ENCODE results near the gene MGMT. TPM values are rescaled to one million over a fixed set of nuclear protein-coding genes. Genes with fewer than 3 reads are reported as not detected.

Gene MGMT
- total RNA-seq, 1 experiment from 2014 or later: 9.4 TPM

- H3K27ac ChIP-seq: no peak overlapping the region
- H3K4me3 ChIP-seq: no peak overlapping the region
- peak in 1 of 2 experiments; percentile 30 for DNase-seq (ENCODE audit: low read depth in 1 of 2, low spot score in 2 of 2)
- H3K27me3 ChIP-seq (replicated peaks): no peaks in the 10 kb centered on the region
- no peaks in the 10 kb centered on the region for H3K36me3 ChIP-seq
- H3K4me1 ChIP-seq (replicated peaks): no peaks in the 10 kb centered on the region
- H3K9me3 ChIP-seq (replicated peaks): peaks cover 4% of the 10 kb centered on the region; the same call in 1 of the 2 replicates
Observed at GRCh38 chr10:129740532-129741279, 273.7 kb downstream of the MGMT start.

GRCh38 chr10:129741280-129741977, 274.4 kb downstream of the MGMT start:
- H3K4me1 ChIP-seq (replicated peaks): no peaks in the 10 kb centered on the region
- peak in 1 of 2 experiments; percentile 25 for DNase-seq (ENCODE audit: low read depth in 1 of 2, low spot score in 2 of 2)
- H3K9me3 ChIP-seq (replicated peaks): peaks cover 4% of the 10 kb centered on the region; the same call in 1 of the 2 replicates
- H3K27me3 ChIP-seq (replicated peaks): no peaks in the 10 kb centered on the region
- H3K4me3 ChIP-seq: no peak overlapping the region
- H3K27ac ChIP-seq: no peak overlapping the region
- no peaks in the 10 kb centered on the region for H3K36me3 ChIP-seq

- no peak overlapping the region for H3K27ac ChIP-seq
- peak in 1 of 2 experiments; percentile 13 for DNase-seq (ENCODE audit: low read depth in 1 of 2, low spot score in 2 of 2)
- no peaks in the 10 kb centered on the region for H3K36me3 ChIP-seq
- no peaks in the 10 kb centered on the region for H3K27me3 ChIP-seq (replicated peaks)
- no peak overlapping the region for H3K4me3 ChIP-seq
- H3K9me3 ChIP-seq (replicated peaks): peaks cover 4% of the 10 kb centered on the region; the same call in 1 of the 2 replicates
- H3K4me1 ChIP-seq (replicated peaks): no peaks in the 10 kb centered on the region
Observed at GRCh38 chr10:129741978-129742741, 275.1 kb downstream of the MGMT start.

- DNase-seq (ENCODE audit: low read depth in 1 of 2, low spot score in 2 of 2): peak in 1 of 2 experiments; percentile 27
- Histone ChIP-seq H3K9me3 (replicated peaks) (peaks cover 8% of the 10 kb centered on the region), H3K36me3 (no peaks in the 10 kb centered on the region), H3K27me3 (replicated peaks) (no peaks in the 10 kb centered on the region), H3K4me1 (replicated peaks) (no peaks in the 10 kb centered on the region), H3K4me3 (no peak overlapping the region), H3K27ac (no peak overlapping the region)
Observed at GRCh38 chr10:129742742-129743550, 275.9 kb downstream of the MGMT start.

DNA sequence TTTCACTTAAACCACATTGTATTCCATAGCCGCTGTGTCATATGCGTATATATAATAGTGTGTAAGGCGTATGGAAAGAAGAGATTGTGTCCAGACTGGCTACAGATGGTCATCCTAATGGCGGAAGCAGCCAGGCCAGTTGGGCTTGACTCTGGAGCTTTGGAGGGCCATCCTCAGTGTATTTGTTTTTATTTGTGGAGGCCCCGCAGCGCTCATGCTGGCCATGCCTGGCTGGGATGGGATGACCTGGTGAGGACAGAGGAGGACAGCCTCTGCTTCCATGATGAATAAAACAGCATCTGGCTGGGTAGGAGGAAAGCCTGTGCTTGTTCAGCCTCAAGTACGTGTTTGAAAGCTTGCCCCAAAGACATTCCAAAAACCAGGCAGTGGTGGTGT, 276.7 kb downstream of the MGMT start:
- H3K27ac ChIP-seq: no peak overlapping the region
- H3K4me1 ChIP-seq (replicated peaks): no peaks in the 10 kb centered on the region
- H3K27me3 ChIP-seq (replicated peaks): no peaks in the 10 kb centered on the region
- H3K4me3 ChIP-seq: no peak overlapping the region
- H3K36me3 ChIP-seq: no peaks in the 10 kb centered on the region
- peaks cover 12% of the 10 kb centered on the region for H3K9me3 ChIP-seq (replicated peaks)
- DNase-seq (ENCODE audit: low read depth in 1 of 2, low spot score in 2 of 2): no peak

DNA sequence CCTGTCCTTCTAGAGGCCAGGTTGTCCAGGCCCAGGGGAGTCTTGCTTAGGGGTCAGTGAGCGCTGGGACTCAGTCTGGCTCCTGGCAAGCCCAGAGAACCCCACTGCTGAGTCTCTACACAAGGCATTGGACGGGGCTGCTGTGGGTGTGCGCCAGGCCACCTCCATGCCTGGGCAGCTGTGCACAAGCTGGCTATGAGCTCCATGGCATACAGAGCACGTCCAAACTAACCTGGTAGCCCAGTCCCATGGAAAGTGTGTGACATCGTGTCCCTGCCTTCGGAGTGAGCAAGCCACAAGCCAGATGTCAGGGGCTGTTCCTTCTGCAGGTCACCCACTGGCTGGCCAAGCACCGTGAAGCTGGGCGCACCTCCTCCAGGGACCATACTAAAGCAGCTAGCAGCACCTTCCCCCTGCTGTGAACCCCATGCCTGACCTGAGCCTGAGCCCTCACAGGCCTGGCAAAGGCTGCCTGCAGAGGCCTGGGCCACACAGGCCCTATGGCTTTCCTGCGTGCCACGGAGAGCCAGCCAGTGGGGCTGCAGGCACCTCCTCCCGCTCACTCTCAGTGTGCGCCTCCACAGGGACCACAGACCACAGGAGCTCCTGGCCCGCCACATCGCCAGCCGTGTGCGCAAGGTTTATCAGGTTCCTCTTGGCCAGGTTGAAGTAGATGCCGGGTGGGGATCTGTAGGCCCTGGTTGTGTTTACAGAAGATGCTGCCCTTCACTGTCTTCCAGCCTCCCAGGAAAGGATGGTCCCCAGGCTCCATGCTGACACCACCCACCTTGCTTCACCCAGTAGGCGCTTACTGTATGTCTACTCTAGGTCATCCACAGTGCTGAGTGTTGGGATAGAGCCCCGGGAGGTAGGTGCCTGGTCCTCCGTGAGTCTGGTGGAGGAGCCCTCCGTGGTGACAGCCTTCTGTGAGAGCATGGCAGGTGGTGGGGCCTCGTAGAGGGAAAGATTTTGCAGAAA, 277.4 kb downstream of the MGMT start:
- peak in 1 of 2 experiments; percentile 35 for DNase-seq (ENCODE audit: low read depth in 1 of 2, low spot score in 2 of 2)
- Histone ChIP-seq H3K4me3 (no peak overlapping the region), H3K9me3 (replicated peaks) (peaks cover 14% of the 10 kb centered on the region), H3K27ac (no peak overlapping the region), H3K36me3 (no peaks in the 10 kb centered on the region), H3K4me1 (replicated peaks) (no peaks in the 10 kb centered on the region), H3K27me3 (replicated peaks) (no peaks in the 10 kb centered on the region)

DNA sequence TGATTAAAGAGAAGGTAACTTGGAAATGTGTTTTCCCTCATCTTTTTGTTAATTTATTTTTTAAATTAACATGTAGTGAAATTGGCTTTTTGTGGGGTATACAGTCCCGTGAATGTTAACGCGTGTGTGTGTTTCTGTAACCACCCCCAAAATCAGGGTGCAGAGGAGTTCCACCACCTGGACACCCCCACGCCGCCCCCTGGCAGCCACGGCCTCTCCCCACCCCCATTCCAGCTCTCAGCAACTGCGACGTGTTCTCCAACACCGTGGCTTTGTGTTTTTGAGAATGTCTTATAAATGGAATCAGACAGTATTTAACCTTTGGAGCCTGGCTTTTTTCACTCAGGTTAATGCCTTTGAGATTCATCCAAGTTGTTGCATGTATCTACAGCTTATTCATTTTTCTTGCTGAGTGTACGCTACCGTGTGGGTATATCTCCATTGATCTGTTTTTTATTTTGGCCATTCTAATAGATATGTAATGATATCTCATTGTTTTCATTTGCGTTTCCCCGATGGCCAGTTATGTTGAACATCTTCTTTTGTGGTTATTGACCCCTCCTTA, 278.2 kb downstream of the MGMT start:
- H3K4me1 ChIP-seq (replicated peaks): no peaks in the 10 kb centered on the region
- H3K27me3 ChIP-seq (replicated peaks): no peaks in the 10 kb centered on the region
- no peak overlapping the region for H3K4me3 ChIP-seq
- H3K27ac ChIP-seq: no peak overlapping the region
- DNase-seq (ENCODE audit: low read depth in 1 of 2, low spot score in 2 of 2): no peak
- H3K9me3 ChIP-seq (replicated peaks): peaks cover 17% of the 10 kb centered on the region
- no peaks in the 10 kb centered on the region for H3K36me3 ChIP-seq

DNA sequence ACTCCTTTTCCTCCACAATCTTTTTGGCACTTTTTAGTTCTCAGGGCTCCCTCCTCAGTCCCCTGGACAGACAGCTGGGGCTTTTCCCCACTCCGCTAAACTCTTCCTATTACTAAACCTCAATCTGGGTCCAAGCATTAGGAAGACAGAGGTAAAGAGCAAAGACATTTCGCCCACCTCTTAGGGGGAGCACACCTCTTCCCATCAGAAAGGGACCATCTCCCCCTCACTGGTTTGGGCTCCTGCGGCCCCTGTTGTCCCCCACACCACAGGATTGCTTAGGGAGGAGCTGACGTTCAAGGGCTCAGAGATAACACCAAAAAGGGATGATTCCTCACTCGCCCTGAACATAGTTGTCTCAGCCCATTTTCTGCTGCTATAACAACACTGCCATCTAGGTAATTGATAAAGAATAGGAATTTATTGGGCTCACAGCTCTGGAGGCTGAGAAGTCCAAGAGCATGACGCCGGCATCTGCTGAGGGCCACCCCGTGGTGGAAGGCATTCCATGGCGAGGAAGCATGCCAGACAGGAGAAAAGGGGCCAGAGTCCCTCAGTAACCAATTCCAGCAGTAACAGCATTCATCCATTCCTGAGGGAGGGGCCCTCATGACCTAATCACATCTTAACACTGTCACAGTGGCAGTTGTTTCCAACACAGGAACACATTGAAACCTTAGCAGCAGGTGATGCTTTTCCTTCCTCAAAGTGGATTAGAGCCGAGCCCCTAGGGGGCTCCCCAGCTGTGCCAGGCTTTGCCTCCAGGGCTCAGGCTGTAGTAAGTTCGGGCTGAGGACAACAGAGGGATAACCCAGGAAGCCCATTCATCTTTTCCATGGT, 287.4 kb downstream of the MGMT start:
- no peaks in the 10 kb centered on the region for H3K27me3 ChIP-seq (replicated peaks)
- H3K4me1 ChIP-seq (replicated peaks): no peaks in the 10 kb centered on the region

GRCh38 chr10:129755158-129755591, 288.1 kb downstream of the MGMT start:
- no peaks in the 10 kb centered on the region for H3K36me3 ChIP-seq
- H3K4me3 ChIP-seq: no peak overlapping the region
- no peaks in the 10 kb centered on the region for H3K4me1 ChIP-seq (replicated peaks)
- H3K27me3 ChIP-seq (replicated peaks): no peaks in the 10 kb centered on the region
- H3K9me3 ChIP-seq (replicated peaks): peaks cover 25% of the 10 kb centered on the region
- H3K27ac ChIP-seq: no peak overlapping the region
- DNase-seq (ENCODE audit: low read depth in 1 of 2, low spot score in 2 of 2): no peak

More for the DNA sequence above, 287.4 kb downstream of the MGMT start:
- H3K9me3 ChIP-seq (replicated peaks): peaks cover 23% of the 10 kb centered on the region
- no peak overlapping the region for H3K4me3 ChIP-seq
- DNase-seq (ENCODE audit: low read depth in 1 of 2, low spot score in 2 of 2): peak in 1 of 2 experiments; percentile 19
- H3K27ac ChIP-seq: no peak overlapping the region
- H3K36me3 ChIP-seq: no peaks in the 10 kb centered on the region

GRCh38 chr10:129755621-129756020, 288.6 kb downstream of the MGMT start:
- Histone ChIP-seq H3K27ac (no peak overlapping the region), H3K9me3 (replicated peaks) (peaks cover 23% of the 10 kb centered on the region), H3K27me3 (replicated peaks) (no peaks in the 10 kb centered on the region), H3K4me1 (replicated peaks) (no peaks in the 10 kb centered on the region), H3K36me3 (no peaks in the 10 kb centered on the region), H3K4me3 (no peak overlapping the region)
- DNase-seq (ENCODE audit: low read depth in 1 of 2, low spot score in 2 of 2): peak in 1 of 2 experiments; percentile 19

Data from SJSA1 (cell line).